K562 (cell line): ENCODE results near the gene CFAP92. TPM values are rescaled to one million over a fixed set of nuclear protein-coding genes. Genes with fewer than 3 reads are reported as not detected.
A peak's percentile ranks its signal among the peaks of the same experiment; 100 is the strongest.

ENCODE experiments used
- CEBPB ChIP-seq: fragments of 450-650 bp; IDR thresholded peaks from 2 replicates; pipeline ENCODE4 v1.6.1; 2016; ENCODE audit warnings: missing genetic modification characterization, missing compliant biosample characterization
- CREB3L1 ChIP-seq: fragments of 450-650 bp; IDR thresholded peaks from 2 replicates; pipeline ENCODE4 v1.6.1; 2014; ENCODE audit warnings: low read depth, mild to moderate bottlenecking, moderate library complexity, borderline replicate concordance
- CSDE1 ChIP-seq, 2 experiments: fragments of 450-650 bp; IDR thresholded peaks; 2 replicates each; pipeline ENCODE4 v1.6.1; 2016; ENCODE audit warnings: mild to moderate bottlenecking in 1 of 2
- FIP1L1 ChIP-seq: fragments of 200-400 bp; formaldehyde crosslinking; IDR thresholded peaks from 2 replicates; pipeline ENCODE4 v1.6.1; 2018; ENCODE audit warnings: mild to moderate bottlenecking, low read depth, low read length; ENCODE audit not compliant: poor library complexity, severe bottlenecking
- FOXA1 ChIP-seq: fragments of 450-650 bp; IDR thresholded peaks from 2 replicates; pipeline ENCODE4 v1.6.1; 2016; ENCODE audit warnings: mild to moderate bottlenecking, borderline replicate concordance
- HNRNPK ChIP-seq: fragments of 200-400 bp; formaldehyde crosslinking; IDR thresholded peaks from one replicate; pipeline ENCODE4 v1.6.1; 2018; ENCODE audit warnings: mild to moderate bottlenecking, low read depth, low read length; ENCODE audit not compliant: poor library complexity, severe bottlenecking
- IRF9 ChIP-seq: fragments of 450-650 bp; IDR thresholded peaks from 2 replicates; pipeline ENCODE4 v1.6.1; 2016; ENCODE audit warnings: missing biosample characterization, missing genetic modification characterization
- OTX1 ChIP-seq: fragments of 450-650 bp; formaldehyde crosslinking; IDR thresholded peaks from 2 replicates; pipeline ENCODE4 v1.4.0; 2022; ENCODE audit warnings: mild to moderate bottlenecking
- PATZ1 ChIP-seq: fragments of 250-450 bp; sonication (Bioruptor Pico); IDR thresholded peaks from 2 replicates; pipeline ENCODE4 v1.5.0; 2020; ENCODE audit warnings: mild to moderate bottlenecking, borderline replicate concordance
- PKNOX1 ChIP-seq: fragments of 450-650 bp; IDR thresholded peaks from 2 replicates; pipeline ENCODE4 v1.6.1; 2016
- PTBP1 ChIP-seq: fragments of 200-400 bp; formaldehyde crosslinking; IDR thresholded peaks from 2 replicates; pipeline ENCODE4 v1.6.1; 2017; ENCODE audit warnings: low read depth, low read length
- RBFOX2 ChIP-seq: fragments of 200-400 bp; formaldehyde crosslinking; IDR thresholded peaks from 2 replicates; pipeline ENCODE4 v1.6.1; 2017; ENCODE audit warnings: low read depth, mild to moderate bottlenecking, low read length, moderate library complexity
- RBM17 ChIP-seq: fragments of 200-400 bp; formaldehyde crosslinking; IDR thresholded peaks from 2 replicates; pipeline ENCODE4 v1.6.1; 2017; ENCODE audit warnings: low read depth, mild to moderate bottlenecking, low read length, borderline replicate concordance
- TAL1 ChIP-seq: fragments of 450-650 bp; IDR thresholded peaks from 2 replicates; pipeline ENCODE4 v1.6.1; 2016; ENCODE audit warnings: mild to moderate bottlenecking
- TBL1XR1 ChIP-seq, 2 experiments: IDR thresholded peaks; 2 replicates each; pipeline ENCODE4 v1.6.1; 2012; ENCODE audit warnings: improper control_type of control experiment in 2 of 2, low read length in 2 of 2, mild to moderate bottlenecking in 1 of 2
- TFE3 ChIP-seq: fragments of 450-650 bp; formaldehyde crosslinking; IDR thresholded peaks from 2 replicates; pipeline ENCODE4 v1.4.0; 2020; ENCODE audit warnings: mild to moderate bottlenecking, mixed read lengths
- ZKSCAN1 ChIP-seq: fragments of 150-350 bp; IDR thresholded peaks from 2 replicates; pipeline ENCODE4 v1.6.1; 2016; ENCODE audit warnings: low read depth, low read length
- ZNF134 ChIP-seq: fragments of 250-450 bp; sonication (Bioruptor Pico); conservative IDR thresholded peaks from 2 replicates; pipeline ENCODE4 v1.4.0; 2020
- ZNF23 ChIP-seq: fragments of 250-450 bp; sonication (Bioruptor Pico); IDR thresholded peaks from 2 replicates; pipeline ENCODE4 v1.4.0; 2020; ENCODE audit warnings: mild to moderate bottlenecking
- ZNF24 ChIP-seq: fragments of 450-650 bp; IDR thresholded peaks from 2 replicates; pipeline ENCODE4 v1.6.1; 2016
- ZSCAN29 ChIP-seq: fragments of 450-650 bp; IDR thresholded peaks from 2 replicates; pipeline ENCODE4 v1.6.1; 2017
- polyA plus RNA-seq, 8 experiments: library from polyadenylated mRNA; depleted of rRNA in 4 of 8; stranded (reverse) in 5 of 8; unstranded in 3 of 8; fragments of >200 nt; fragmentation: Nextera tagmentation in 2 of 8; fragmentation: Illumina TruSeq in 1 of 8; extraction: Ambion mirVana in 2 of 8; extraction: Trizol in 1 of 8; gene quantifications; 2 replicates each; pipeline versions ENCODE4 v1.2.1 to v1.2.3, GENCODE V29; 2011 to 2014; ENCODE audit warnings: inconsistent platforms in 1 of 8, missing spikeins in 1 of 8
- total RNA-seq, 7 experiments: library from RNA; depleted of rRNA in 6 of 7; stranded (reverse); fragments of >200 nt in 6 of 7; fragmentation: Illumina TruSeq in 2 of 7; extraction: Trizol in 2 of 7; gene quantifications; 2 replicates each; pipeline versions ENCODE4 v1.2.1 to v1.2.3, GENCODE V29; 2011 to 2021; ENCODE audit warnings: low replicate concordance in 1 of 7

The CFAP92 gene
- total and polyA plus RNA-seq, 9 of the 15 experiments (the other 6 are each of a cell fraction or from before 2014, with no cell fraction given), result 0.06 to 0.62 (median 0.36) TPM

- TF ChIP-seq CREB3L1 (no peak), ZNF24 (no peak), CSDE1 (IDR thresholded peaks at IDR 0.05) (no peak), FIP1L1 (no peak), OTX1 (CRISPR knock-in tag) (no peak), PTBP1 (no peak), RBM17 (no peak), ZNF134 (peak; percentile 53; the same call in 1 of the 2 replicates), FOXA1 (no peak), ZKSCAN1 (no peak), TBL1XR1 (IDR thresholded peaks at IDR 0.05; ENCODE audit: low read length in 2 of 2) (no peak), PKNOX1 (no peak), ZNF23 (CRISPR knock-in tag) (peak; percentile 20; the same call in 1 of the 2 replicates), IRF9 (tag) (peak; percentile 66; the same call in 1 of the 2 replicates), CEBPB (tag) (no peak), HNRNPK (no peak), PATZ1 (CRISPR knock-in tag) (no peak), TFE3 (no peak), TAL1 (no peak), ZSCAN29 (no peak), RBFOX2 (no peak)
Measured at GRCh38 chr3:128878011-128878457, 115.8 kb downstream of the CFAP92 start (continued).
